NCI-H774 (cell line): ENCODE data around the gene SOCS2.
"Not testable (repeated sequence)": the region's sequence is repeated elsewhere in the genome, so short reads cannot be mapped to it uniquely, and the experiment has no call there.

ENCODE experiments used
- DNase-seq: peaks from one replicate; lab custom pipeline; 2025; lab: John Stamatoyannopoulos, UW

SOCS2 gene, protein sequence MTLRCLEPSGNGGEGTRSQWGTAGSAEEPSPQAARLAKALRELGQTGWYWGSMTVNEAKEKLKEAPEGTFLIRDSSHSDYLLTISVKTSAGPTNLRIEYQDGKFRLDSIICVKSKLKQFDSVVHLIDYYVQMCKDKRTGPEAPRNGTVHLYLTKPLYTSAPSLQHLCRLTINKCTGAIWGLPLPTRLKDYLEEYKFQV

DNA sequence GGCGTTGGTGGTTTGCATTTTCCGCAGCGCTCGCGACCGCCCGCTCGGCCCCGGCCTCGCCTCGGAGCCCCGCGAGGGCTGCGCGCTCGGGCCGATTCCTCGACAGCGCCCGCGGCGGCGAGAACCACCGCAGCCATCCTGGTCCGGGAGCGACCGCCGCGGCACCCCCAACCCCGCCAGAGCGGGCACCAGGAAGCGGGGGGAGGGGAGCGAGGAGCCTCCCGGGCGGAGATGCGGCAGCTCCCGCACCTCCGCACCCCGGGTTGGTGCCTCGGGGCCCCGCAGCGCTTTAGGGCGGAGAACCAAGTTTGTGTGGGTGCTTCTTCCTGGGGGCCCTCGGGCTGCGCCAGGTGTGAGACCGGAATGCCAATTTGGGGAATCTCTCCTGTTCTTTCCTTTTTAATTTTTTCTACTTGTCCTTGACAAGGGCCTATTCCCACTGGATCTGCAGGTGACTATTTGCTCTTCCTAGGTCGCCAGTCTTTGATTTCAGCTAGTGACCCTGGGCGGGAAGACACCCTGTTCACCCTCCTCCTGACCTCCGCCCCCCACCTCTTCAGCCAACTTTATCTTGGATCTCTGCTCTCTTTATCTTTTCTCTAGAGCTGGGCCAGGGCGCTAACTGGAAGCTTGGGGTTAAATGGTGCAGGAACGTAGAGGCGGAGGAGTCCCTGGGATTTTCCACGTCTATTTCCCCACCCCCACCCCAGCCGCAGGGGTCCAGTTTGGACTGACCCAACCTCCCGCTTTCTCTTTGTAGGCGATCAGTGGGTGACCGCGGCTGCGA is at the start of gene SOCS2:
TSS of gene SOCS2 (plus strand) at position 751 of the 787 bp plus-strand sequence. CDS start 223 bp downstream, outside the sequence.
- DNase-seq: peak; percentile 48

DNA sequence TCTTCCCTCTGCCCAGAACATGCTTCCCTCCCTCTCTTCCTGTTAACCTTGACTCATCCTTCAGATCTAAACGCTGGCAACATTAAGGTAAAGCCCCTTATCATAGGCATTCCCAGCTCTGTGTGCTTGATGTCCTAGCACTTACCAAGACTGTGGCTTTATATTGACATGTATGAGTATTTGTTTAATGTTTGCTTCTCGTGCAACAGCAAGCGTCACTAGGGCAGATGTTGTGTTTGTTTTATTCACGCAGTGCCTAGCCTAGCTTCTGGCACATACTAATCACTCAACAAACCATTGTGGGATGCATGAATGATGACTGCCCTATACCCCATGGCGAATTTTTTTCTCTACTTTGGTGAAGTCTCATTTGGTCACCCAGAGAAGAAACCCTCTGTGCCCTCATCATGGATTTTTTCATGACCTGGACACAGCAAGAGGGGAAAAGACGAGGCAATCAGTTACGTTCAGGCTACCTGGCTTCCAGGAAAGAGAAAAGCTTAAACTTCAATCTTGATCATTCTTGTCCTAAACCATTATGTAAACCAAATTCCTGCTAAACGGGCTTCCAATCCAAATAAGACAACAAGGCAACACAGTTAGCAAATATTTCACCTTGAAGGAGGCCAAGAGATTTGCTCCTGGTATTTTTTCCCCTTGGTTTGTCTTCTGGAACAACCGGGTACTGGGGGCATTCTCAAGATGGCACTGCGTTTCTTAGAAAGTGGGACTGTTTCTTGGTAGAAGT is 47.9 kb upstream of the SOCS2 start:
- no peak for DNase-seq

DNA sequence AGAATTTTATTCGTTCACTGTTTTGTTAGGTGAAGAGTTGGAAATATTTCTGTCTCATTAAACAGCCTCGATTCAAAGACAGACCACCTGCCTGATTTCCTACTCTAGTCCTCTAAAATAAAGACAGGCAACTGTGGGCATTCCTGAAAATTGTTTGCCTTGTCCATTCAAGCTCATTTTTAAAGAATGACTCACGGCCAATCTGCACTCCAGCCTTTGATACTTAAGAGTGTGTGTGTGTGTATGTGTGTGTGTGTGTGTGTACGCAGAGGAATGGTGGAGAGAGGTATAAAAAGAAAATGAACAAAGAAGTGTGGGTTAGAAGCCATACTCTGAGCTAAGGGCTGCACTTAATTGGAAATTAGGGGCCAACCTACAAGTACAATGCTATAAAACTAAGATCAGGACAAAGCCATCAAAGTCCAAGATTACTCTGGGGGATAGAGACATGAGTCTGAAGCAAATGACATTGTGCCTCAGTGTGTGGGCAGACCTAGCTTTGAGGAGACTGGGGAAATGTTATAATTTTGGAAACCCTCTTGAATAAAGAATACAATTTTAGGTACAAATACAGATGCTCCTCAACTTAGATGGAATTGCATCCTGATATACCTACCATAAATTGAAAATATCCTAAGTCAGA is 45.6 kb upstream of the SOCS2 start:
- DNase-seq: peak; percentile 59

DNA sequence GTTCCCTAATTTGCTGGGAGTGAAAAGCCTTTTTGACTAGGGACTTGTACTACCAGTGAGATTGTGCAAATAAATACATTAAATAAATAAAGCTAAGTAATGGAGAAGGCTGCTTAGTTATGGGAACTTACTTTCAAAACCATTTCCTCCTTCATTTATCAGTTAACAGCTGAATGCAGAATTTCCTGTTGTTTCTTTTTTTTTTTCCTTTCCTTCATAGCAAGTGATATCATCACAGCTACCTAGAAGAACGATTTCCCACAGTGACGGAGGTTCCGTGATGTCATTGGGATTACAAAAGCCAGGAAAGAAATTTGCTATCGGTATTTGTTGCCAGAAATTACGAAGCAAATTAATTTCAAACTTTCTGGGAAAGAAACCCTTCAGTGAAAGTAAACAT is 42.1 kb upstream of the SOCS2 start:
- DNase-seq: no peak

DNA sequence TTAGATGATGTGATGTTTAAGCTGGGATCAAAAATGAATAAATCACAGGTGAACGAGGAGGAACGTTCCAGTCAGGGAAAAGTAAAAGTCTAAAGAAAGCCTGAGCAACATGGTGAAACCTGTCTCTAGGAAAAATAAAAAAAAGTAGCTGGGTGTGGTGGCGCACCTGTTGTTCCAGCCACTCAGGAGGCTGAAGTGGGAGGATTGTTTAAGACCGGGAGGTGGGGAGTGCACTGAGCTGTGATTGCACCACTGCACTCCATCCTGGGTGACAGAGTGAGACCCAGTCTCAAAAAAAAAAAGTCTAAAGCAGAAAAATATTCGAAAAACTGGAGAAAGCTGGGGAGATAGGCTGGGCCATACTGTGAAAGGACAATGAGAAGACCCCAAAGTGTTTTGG is 39.2 kb upstream of the SOCS2 start:
- DNase-seq: no peak

DNA sequence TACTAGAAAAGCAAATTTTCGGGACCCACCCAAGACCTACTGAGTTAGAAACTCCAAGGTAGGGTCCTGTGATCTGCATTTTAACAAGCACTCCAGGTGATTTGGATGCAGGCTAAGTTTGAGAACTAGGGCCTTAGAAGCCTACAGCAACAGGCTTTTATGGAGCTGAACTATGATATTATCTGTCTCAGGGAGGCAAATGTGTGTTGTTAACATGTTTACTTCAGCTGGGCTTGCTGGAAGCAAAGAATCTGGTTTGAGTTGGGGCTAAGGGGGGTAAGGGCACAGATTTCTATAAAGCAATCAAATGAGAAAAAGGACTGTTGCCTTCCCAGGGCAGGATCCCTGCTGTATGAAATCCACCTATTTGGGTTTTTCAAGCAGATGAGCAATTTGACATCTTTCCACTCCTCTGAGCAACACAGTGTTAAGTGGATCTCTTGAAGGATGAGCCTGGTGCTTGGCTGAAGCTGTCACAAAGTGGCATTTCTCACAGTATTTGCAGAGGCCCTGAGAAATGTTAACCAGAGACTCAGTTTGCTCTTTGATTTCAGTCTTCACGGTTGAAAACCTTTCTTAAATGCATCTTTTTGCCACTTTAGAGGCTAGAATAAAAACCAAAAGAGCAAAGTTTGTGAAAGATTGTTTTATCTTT is 36.2 kb upstream of the SOCS2 start:
- no peak for DNase-seq

DNA sequence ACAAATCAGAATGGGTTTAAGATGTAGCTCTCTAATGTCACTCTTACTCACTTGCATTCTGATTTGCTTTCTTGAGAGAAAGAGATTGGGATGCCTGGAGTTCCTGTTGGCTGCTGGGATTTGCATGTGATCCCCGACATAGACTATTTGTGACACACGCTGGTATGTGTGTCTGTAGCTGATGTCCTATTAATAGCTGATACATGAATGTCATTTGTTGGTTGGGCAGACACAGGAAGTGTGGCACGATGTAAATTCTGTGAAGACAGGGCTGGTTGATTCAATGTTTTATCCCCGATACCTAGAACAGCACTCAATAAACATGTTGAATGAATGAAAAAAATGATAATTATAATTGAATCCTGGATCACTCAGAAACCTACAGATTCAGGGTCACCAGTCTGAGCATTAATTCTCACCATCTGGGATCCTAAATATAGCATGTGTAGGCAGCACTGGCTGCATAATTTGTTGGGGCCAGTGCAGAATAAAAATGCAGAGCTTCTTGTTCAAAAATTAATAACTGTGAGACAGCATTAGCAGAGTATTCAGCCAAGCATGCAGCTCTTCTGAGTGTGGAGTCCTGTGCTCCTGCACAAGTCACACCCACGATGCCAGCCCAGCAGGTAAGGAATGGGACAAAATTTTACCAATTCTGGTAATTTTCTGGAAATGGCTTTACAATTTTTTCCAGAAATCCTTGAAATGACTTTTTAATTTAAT is 35.5 kb upstream of the SOCS2 start:
- no peak for DNase-seq

DNA sequence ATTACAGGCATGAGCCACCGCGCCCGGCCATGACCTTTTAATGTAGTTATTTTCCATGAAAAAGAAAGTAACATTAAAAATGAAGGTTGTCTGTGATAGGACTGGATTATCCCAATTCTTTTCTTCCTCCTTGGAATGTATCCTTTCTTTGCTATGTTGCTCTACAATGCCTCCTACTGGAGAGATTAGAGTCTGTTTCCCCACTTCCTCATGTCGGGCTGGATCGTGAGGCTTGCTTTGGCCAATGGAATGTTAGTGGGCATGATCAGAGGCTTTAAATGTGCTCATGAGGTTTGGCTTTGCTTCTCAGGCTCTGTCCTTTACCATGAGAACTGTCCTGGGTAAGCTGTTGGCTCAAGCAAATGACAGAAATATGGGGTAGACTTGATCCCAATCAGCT is 34.7 kb upstream of the SOCS2 start:
- no peak for DNase-seq

DNA sequence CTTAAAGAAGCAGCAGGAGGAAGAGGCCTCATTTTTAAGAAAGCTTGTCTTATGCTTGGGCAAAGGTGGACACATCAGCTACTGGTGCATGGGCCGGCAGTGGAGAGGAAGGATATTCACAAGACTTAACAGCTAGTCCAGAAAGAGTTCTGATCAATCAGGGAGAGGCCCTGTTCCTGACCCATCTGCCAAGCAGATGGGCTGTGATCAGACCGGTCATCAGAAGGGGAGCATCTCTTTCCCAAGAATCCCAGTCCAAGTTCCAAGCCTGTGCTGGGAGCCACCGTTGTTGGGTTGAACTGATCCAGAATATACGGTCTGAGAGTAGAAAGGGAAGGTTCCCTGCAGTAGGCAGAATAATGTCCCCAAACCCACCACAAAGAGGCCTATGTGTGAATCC is 32.7 kb upstream of the SOCS2 start:
- no peak for DNase-seq

DNA sequence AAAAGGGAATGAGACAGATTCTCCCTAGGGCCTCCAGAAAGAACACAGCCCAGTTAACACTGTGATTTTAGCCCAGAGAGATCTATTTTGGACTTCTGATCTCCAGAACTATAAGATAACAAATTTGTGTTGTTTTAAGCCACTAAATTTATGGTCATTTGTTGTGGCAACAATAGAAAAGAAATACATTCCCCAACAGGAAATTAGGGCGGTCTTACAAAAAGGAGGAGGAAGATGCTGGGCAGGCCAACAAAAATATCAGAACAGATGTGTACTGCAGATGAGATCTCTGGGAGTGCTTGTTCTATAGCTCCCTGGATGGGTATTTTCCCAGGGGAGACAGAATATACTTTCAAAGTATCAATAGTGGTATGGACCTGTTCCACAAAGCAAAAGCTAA is 32.0 kb upstream of the SOCS2 start:
- DNase-seq: no peak

DNA sequence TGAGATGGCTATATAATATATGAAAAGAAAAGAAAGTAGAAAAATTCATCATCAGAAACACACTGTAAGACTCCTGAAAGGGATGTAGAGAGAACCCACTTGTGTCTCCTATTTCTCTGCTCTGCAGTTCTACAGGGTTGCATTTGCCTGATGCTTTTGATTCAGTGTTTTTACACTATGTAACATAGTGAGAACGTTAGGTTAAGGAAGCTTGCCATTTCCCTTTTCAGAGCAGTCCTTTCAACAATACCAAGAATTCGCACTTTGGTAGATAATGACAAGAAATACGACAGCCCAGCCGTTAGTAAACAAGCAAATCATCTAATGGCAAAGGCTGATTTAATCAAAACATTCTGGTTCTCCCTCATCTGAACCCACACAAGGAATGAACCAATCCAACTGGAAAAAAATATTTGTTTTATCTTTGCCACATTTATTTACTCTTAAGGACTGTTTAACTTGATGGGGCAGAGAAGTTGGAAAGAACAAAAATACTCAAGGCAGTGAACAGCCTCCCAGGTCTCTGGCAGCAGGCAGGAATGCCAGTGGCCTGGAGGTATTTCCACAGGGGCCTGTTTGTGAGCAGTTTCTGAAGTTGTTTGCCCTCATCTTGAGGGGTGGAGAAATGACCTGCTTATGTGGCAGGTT is 30.8 kb upstream of the SOCS2 start:
- DNase-seq: no peak

DNA sequence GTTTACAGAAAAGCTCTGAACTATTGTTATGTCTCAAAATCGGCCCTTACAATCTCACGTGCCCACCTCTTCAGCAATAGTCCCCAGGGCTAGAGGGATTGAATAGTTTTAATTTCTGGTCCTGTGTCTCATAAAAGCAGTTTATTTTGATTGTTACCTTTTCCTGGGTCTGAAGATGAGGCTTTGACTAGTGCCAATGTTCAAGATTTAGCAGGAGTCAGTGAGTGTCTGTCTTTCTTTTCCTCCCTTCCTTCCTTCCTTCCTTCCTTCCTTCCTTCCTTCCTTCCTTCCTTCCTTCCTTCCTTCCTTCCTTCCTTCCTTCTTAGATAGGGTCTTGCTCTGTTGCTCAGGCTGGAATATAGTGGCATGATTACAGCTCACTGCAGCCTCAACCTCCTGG is 24.7 kb upstream of the SOCS2 start:
- DNase-seq: no peak

DNA sequence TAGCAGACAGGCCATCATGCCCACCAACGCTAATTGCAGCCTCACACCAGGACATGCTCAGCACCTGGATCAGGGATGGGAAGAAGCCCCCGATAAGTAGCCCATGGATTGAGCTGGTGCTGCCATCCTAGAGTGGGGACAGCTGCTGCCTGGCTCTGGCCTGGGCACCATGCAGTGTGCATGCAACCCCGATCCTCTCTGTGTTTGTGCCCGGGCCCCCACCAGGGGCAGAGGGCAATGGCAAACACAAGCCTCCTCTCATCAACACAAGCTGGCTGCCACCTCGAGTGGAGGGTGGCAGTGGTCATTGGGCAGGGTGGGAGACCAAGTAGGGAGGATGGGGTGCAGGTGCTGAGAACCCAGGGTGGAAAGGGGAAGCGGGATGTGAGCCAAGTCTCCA is 23.3 kb upstream of the SOCS2 start:
- DNase-seq: no peak

DNA sequence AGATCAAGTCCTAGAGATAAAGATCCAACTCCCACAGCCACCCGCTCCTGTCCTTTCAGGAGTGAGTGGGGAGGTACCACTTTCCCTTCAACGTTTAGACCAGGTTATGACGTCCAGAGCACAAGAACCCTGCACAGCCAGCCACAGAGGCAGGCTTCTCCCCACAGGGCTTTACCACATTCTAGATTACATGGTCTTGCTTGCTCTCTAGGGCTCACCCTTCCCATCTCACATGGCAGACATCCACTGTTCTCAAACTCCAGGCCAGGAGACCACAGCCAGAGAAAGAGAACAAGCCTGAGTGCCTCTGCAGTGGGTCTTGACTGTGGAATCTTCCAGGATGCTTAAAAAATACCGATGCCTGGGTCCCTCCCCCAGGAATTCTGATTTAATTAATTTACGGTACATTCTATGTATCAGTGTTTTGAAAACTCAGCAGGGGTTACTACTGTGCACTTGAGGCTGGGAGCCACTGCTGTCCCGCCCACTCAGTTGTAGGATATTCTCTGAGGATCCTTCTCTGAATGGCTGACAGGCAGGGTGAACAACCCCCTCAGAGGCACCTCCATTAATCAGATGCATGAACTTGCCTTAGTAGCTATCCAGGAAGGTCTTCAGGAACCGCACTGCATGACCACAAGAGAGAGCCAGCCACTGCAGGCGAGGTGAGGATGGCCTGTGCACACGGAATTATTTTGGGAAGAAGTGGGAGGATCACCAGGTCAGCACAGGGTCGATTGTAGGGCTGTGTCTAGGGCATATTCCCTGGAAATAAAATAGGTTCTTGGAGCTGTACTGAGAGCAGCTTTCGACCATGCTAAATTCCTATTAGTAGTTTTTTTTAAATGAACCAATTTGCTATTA is 21.5 kb upstream of the SOCS2 start:
- no peak for DNase-seq

DNA sequence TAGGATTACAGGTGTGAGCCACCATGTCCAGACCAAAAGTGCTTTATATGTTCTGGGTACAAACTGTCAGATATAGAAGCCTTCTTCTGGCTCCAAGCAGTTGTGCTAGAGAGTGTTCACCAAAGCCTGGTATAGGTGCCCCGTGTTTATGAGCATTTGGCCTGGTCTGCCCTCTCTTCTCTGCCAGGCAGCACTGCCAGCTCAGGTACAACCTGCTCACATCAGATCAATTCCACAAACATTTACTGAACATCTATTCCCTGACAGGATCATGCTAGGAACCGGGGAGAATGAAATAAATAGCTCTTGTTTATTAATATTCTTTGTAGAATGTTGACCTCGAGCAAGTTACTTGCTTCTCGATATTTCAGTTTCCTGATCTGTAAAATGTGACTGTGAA is 20.0 kb upstream of the SOCS2 start:
- DNase-seq: no peak

DNA sequence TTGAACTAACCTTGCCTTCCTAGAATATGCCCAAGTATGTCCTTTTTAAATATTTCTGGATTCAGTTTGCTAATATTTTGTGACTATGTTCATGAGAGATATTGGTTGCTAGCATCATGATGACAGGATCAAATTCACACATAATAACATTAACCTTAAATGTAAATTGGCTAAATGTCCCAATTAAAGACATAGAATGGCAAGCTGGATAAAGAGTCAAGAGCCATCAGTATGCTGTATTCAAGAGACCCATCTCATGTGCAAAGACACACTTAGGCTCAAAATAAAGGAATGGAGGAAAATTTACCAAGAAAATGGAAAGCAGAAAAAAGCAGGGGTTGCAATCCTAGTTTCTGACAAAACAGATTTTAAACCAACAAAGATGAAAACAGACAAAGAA is 14.6 kb upstream of the SOCS2 start:
- not testable (repeated sequence) for DNase-seq

DNA sequence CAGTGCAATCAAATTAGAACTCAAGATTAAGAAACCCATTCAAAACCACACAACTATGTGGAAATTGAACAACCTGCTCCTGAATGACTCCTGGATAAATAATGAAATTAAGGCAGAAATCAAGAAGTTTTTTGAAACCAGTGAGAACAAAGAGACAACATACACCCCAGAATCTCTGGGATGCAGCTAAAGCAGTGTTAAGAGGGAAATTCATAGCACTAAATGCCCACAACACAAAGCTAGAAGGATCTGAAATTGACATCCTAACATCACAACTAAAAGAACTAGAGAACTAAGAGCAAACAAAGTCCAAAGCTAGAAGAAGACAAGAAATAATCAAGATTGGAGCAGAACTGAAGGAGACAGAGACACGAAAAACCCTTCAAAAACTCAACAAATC is 13.8 kb upstream of the SOCS2 start:
- DNase-seq: not testable (repeated sequence)

DNA sequence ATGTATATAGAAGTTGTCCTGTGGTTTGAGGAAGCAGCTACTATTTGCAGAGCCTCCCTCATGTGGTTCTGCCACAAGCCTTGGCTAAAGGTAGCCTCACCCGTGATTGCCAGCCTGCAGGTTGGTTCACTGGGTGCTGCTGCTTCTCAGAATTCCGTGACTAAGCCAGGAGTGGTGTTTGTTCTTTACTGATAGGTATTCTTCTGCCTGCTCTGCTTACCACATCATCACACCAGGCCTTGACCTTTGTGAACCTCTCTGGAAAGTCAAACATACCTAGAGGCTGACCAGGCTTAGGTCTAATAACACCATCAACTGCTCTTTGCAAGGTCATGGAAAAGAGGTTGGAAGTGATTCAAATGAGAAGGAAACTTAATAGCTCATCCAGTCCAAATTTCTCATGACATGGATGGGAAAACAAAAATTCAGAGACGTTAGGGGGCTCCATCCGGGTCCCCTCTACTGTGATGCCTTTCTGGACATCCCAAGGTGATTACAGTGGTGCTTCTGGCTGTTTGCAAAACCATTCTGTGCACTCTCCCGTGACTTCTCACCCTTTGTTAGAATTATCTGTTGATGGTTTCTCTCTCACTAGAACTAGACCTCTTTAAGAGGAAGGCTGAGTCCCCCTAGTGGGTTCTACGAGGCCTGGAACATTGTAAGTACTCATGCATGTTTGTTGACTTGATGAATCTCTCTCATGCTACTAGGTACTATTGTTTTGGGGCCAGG is 8.5 kb upstream of the SOCS2 start:
- DNase-seq: no peak

DNA sequence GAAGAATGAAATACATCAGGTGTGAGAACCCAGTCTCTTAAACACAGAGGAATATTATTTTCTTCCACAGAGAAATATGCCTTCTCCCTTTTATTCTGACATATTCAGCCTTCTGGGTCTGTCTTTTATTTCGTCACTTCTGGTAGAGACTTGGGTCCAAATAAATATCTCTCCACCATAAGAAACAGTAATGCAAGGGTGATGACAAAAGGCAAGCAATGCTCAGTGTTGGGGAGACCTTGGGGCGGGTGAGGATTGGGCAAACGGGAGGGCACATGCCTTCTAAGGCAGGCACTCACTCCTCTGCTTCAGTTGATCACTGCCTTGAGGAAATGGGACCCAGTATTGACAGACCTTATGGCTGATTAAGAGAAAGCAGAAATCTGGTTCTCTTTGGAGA is 6.7 kb upstream of the SOCS2 start:
- no peak for DNase-seq
